Panc1 (cell line): ENCODE measurements around the gene SSUH2. TPM values are rescaled to one million over a fixed set of nuclear protein-coding genes. Genes with fewer than 3 reads are reported as not detected.

ENCODE experiments used
- ATAC-seq: fragments of 200-7000 bp; cut with Tn5 transposase; 2 replicates; pipeline ENCODE4 v1.9.1; 2020; ENCODE audit warnings: mild to moderate bottlenecking, moderate library complexity
- BruUV-seq: library from RNA; stranded (reverse); fragments of 400-500 nt; replicated peaks from 2 replicates; lab custom pipeline; 2021; lab: Mats Ljungman, UMichigan
- CTCF ChIA-PET: fragments of 300-600 bp; sonication (Branson Sonifier 250); formaldehyde crosslinking; loops from one replicate; lab custom pipeline; 2022; ENCODE audit warnings: antibody characterized with exemption; lab: Charles Lee
- POLR2A ChIA-PET: fragments of 300-600 bp; sonication (Branson Sonifier 250); formaldehyde crosslinking; loops from one replicate; lab custom pipeline; 2022; ENCODE audit warnings: antibody characterized with exemption; lab: Charles Lee
- DNase-seq: peaks from one replicate; pipeline ENCODE4 v3.0.0-alpha.2; 2010; ENCODE audit warnings: low read depth, low spot score
- H3K27ac ChIP-seq: 2 replicates; pipeline ENCODE4 v1.5.1; 2011; ENCODE audit warnings: mild to moderate bottlenecking, low read length, inconsistent platforms
- H3K27me3 ChIP-seq: fragments of 200-500 bp; sonication (Bioruptor generic); 2 replicates; pipeline ENCODE4 v1.6.0; 2014; ENCODE audit warnings: low read length, inconsistent platforms; ENCODE audit not compliant: control insufficient read depth, insufficient read depth
- H3K36me3 ChIP-seq: fragments of 200-500 bp; sonication (Bioruptor generic); 2 replicates; pipeline ENCODE4 v1.5.1; 2014; ENCODE audit warnings: inconsistent platforms, mild to moderate bottlenecking, low read length, moderate library complexity; ENCODE audit not compliant: control insufficient read depth, insufficient read depth
- H3K4me1 ChIP-seq: 2 replicates; pipeline ENCODE4 v1.5.1; 2011; ENCODE audit warnings: inconsistent platforms, mild to moderate bottlenecking, low read length, moderate library complexity; ENCODE audit not compliant: control insufficient read depth, insufficient read depth
- H3K4me3 ChIP-seq, 2 experiments: 2 replicates each; pipeline ENCODE4 v1.5.1; 2011 to 2012; ENCODE audit warnings: low read depth in 2 of 2, low read length in 2 of 2, mild to moderate bottlenecking in 2 of 2, inconsistent platforms in 1 of 2, moderate library complexity in 1 of 2
- H3K9me3 ChIP-seq: fragments of 200-500 bp; sonication (Bioruptor generic); 2 replicates; pipeline ENCODE4 v1.5.1; 2014; ENCODE audit warnings: low read depth, mild to moderate bottlenecking, inconsistent platforms, low read length, moderate library complexity; ENCODE audit not compliant: control insufficient read depth, insufficient read depth
- CTCF ChIP-seq: fragments of 450-650 bp; IDR thresholded peaks from 2 replicates; pipeline ENCODE4 v1.5.1; 2017; ENCODE audit warnings: mild to moderate bottlenecking
- POLR2AphosphoS5 ChIP-seq: IDR thresholded peaks from 2 replicates; pipeline ENCODE4 v1.6.1; 2012; ENCODE audit warnings: mild to moderate bottlenecking, low read depth, low read length, moderate library complexity
- REST ChIP-seq, 2 experiments: IDR thresholded peaks; 2 replicates each; pipeline ENCODE4 v1.6.1; 2011 to 2012; ENCODE audit warnings: low read depth in 2 of 2, control low read depth in 1 of 2, low read length in 1 of 2, mild to moderate bottlenecking in 1 of 2, moderate library complexity in 1 of 2; ENCODE audit not compliant: insufficient read depth in 1 of 2
- SIN3A ChIP-seq: IDR thresholded peaks from 2 replicates; pipeline ENCODE4 v1.6.1; 2012; ENCODE audit warnings: low read depth, mild to moderate bottlenecking, low read length, moderate library complexity, borderline replicate concordance; ENCODE audit not compliant: insufficient read depth
- TCF7L2 ChIP-seq: IDR thresholded peaks from 2 replicates; pipeline ENCODE4 v1.6.1; 2011; ENCODE audit warnings: mild to moderate bottlenecking, low read depth, low read length, inconsistent platforms
- in situ Hi-C: cut with HindIII; loops from 2 replicates; pipeline ENCODE4 v1.10.0; 2016; ENCODE audit warnings: low sequenced_read_pairs, low pct_unique_long_range_greater_than_20kb
- intact Hi-C: fragments of 100-400 bp; cut with micrococcal nuclease; formaldehyde crosslinking; loops from one replicate; pipeline ENCODE4 v1.10.0; 2022; ENCODE audit not compliant: unreplicated experiment
- total RNA-seq: library from RNA; stranded (reverse); gene quantifications from one replicate; pipeline ENCODE4 v1.2.1, GENCODE V29; 2021; ENCODE audit not compliant: unreplicated experiment

SSUH2 gene
- total RNA-seq, 1 experiment from 2014 or later = not detected

GRCh38 chr3:8573342-8573926 is 71.2 kb downstream of the SSUH2 start:
- Histone ChIP-seq H3K9me3 (no peaks in the 10 kb centered on the region), H3K4me3 (no peak overlapping the region), H3K27ac (no peak overlapping the region), H3K27me3 (no peaks in the 10 kb centered on the region), H3K36me3 (no peaks in the 10 kb centered on the region), H3K4me1 (no peaks in the 10 kb centered on the region)
- CTCF ChIA-PET = no interaction called here
- POLR2A ChIA-PET = no interaction called here
- in situ Hi-C loops = no loop called here
- no TSS peak for BruUV-seq
- DNase-seq = no peak
- no peak for TF ChIP-seq TCF7L2
- no peak for TF ChIP-seq REST (IDR thresholded peaks at IDR 0.05; ENCODE audit: insufficient read depth in 1 of 2, low read depth in 2 of 2, low read length in 1 of 2)
- no peak for TF ChIP-seq POLR2AphosphoS5
- no peak for TF ChIP-seq CTCF
- TF ChIP-seq SIN3A = no peak
- intact Hi-C loops = no loop called here
- ATAC-seq = no peak

GRCh38 chr3:8571256-8571655 is 73.3 kb downstream of the SSUH2 start:
- no peaks in the 10 kb centered on the region for H3K36me3 ChIP-seq
- no peaks in the 10 kb centered on the region for H3K9me3 ChIP-seq
- no TSS peak for BruUV-seq
- ChIA-PET POLR2A (no interaction called here), CTCF (no interaction called here)
- H3K4me3 ChIP-seq = no peak overlapping the region
- TF ChIP-seq CTCF (no peak), TCF7L2 (no peak), SIN3A (no peak), POLR2AphosphoS5 (no peak)
- in situ Hi-C loops = no loop called here
- intact Hi-C loops = no loop called here
- H3K27ac ChIP-seq = no peak overlapping the region
- ATAC-seq (no peak), DNase-seq (no peak)
- no peaks in the 10 kb centered on the region for H3K4me1 ChIP-seq
- no peaks in the 10 kb centered on the region for H3K27me3 ChIP-seq

Other genes with a start within 250 kb of the SSUH2 start
- gene LMCD1, start 143.0 kb downstream of the SSUH2 start, total RNA-seq = 24.8 TPM
- not detected for gene CAV3, start 89.0 kb upstream of the SSUH2 start, total RNA-seq
- gene OXTR, start 124.8 kb upstream of the SSUH2 start, total RNA-seq = 2.7 TPM